Thyroid gland (tissue), 4 donors: ENCODE results near the gene C9orf40. TPM values are rescaled to one million over a fixed set of nuclear protein-coding genes. Genes with fewer than 3 reads are reported as not detected.

ENCODE experiments used
- DNase-seq, 2 donors: peaks; one replicate each; pipeline ENCODE4 v3.0.0-alpha.2; 2019
- H3K27ac ChIP-seq, 3 donors: fragments of 200-600 bp; sonication (generic); 1 replicate in 2 of 3; 2 replicates in 1 of 3; pipeline ENCODE4 v1.5.1; 2016 to 2019; ENCODE audit warnings: mild to moderate bottlenecking in 1 of 3, moderate library complexity in 1 of 3
- H3K27me3 ChIP-seq: fragments of 200-600 bp; sonication (generic); one replicate; pipeline ENCODE4 v1.5.1; 2019
- H3K36me3 ChIP-seq, 2 donors: fragments of 200-600 bp; sonication (generic); one replicate each; pipeline ENCODE4 v1.5.1; 2016 to 2019
- H3K4me1 ChIP-seq, 2 donors: fragments of 200-600 bp; sonication (generic); one replicate each; pipeline ENCODE4 v1.5.1; 2017 to 2019
- H3K4me3 ChIP-seq, 3 donors: fragments of 200-600 bp; sonication (generic); replicated peaks in 1 of 3; 1 replicate in 2 of 3; 2 replicates in 1 of 3; pipeline ENCODE4 v1.5.1; 2016; ENCODE audit warnings: mild to moderate bottlenecking in 1 of 3
- H3K9me3 ChIP-seq: fragments of 200-600 bp; sonication (generic); one replicate; pipeline ENCODE4 v1.5.1; 2017
- CTCF ChIP-seq, 6 experiments: fragments of 200-600 bp in 3 of 6; fragments of 450-650 bp in 3 of 6; sonication (generic) in 3 of 6; IDR thresholded peaks; one replicate each; pipeline ENCODE4 v1.5.1; 2016 to 2019; ENCODE audit warnings: antibody characterized with exemption in 6 of 6, mild to moderate bottlenecking in 2 of 6, inconsistent platforms in 1 of 6, moderate library complexity in 1 of 6
- POLR2A ChIP-seq, 2 donors: fragments of 450-650 bp; IDR thresholded peaks; one replicate each; pipeline ENCODE4 v1.6.1; 2017; ENCODE audit warnings: antibody characterized with exemption in 2 of 2, mild to moderate bottlenecking in 2 of 2, moderate library complexity in 1 of 2
- WGBS, 2 donors: methylation state at CpG; one replicate each; pipeline ENCODE4 v1.1.5; 2017; 5-methylcytosine and 5-hydroxymethylcytosine counted together
- intact Hi-C: fragments of 100-400 bp; cut with DNase I; formaldehyde crosslinking; loops from one replicate; pipeline ENCODE4 v1.15.1; 2023
- total RNA-seq, 4 donors: library from RNA; depleted of rRNA; stranded (reverse); fragments of >200 nt; gene quantifications; one replicate each; pipeline ENCODE4 v1.2.3, GENCODE V29; 2016

C9orf40 gene
- total RNA-seq, result 1 to 10 TPM; 2.5 to 4.0 (median 3.3) TPM

GRCh38 chr9:74952201-74953151, at the start of gene C9orf40:
Gene C9orf40, minus strand, starts transcription at chr9:74952912. Its CDS starts 301 bp downstream, at chr9:74952611.
- Histone ChIP-seq H3K36me3 (no peaks in the 10 kb centered on the region), H3K9me3 (no peaks in the 10 kb centered on the region), H3K27ac (peak within 1 kb of the TSS; percentile 97 to 99 (median 97)), H3K4me1 (no peaks in the 10 kb centered on the region), H3K4me3 (peak within 1 kb of the TSS; percentile 34 to 97 (median 87)), H3K27me3 (no peaks in the 10 kb centered on the region)
- peak; percentile 86 to 93 for DNase-seq
- intact Hi-C loops, result no loop called here
- 3 to 4% methylated on average over 19 to 21 of the region's 125 CpGs for WGBS, 2 donors
- TF ChIP-seq CTCF (IDR thresholded peaks at IDR 0.05), result peak; percentile 25 to 94 (median 86)
- peak in 1 of 2 donors; percentile 43 for TF ChIP-seq POLR2A (IDR thresholded peaks at IDR 0.05)

DNA sequence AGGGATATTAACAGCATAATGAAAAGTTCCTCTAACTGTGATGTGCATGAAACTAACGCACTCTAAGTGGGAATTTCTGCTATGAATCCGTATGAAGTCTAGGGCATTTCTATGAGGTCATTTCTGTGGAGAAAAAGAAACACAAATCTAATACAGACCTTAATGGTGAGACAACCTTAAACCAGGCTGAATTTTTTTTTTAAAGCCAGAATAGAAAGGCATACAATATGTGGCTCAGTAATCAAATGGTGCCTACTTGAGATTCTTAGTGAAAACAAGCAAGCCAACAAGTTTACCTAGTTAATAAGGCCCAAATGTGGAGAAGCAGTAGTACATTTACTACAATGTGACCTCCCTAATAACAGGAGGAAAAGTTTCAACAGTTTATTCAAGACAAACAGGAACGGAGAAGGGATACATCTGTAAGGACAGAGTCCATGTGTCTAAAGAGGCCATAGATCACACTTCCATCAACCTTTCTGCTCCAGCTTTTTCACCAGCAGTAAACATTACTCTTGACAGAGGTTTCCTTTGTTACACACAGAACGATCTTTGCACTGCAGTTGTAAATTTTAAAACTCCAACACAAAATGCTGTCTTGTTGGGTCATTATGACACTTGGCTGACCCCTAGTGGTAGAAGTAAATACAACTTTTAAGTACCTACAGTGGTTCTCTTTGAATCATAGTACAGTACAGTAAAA, 49.2 kb upstream of the C9orf40 start:
- intact Hi-C loops, result loop anchor here (2.0 kb wide), 1 partner anchor 227 kb away; no protein-coding TSS in a partner anchor
- Histone ChIP-seq H3K27me3 (no peaks in the 10 kb centered on the region), H3K27ac (no peak overlapping the region), H3K36me3 (peaks cover 0 to 2% of the 10 kb centered on the region in 2 donors), H3K9me3 (no peaks in the 10 kb centered on the region), H3K4me3 (no peak overlapping the region), H3K4me1 (peaks cover 4% of the 10 kb centered on the region in 2 donors)
- no peak for DNase-seq
- TF ChIP-seq CTCF (IDR thresholded peaks at IDR 0.05), result peak; percentile 45 to 87 (median 70)
- no peak for TF ChIP-seq POLR2A (IDR thresholded peaks at IDR 0.05)
- WGBS, 2 donors, result 60 to 67% methylated on average over 4 of the region's 4 CpGs

DNA sequence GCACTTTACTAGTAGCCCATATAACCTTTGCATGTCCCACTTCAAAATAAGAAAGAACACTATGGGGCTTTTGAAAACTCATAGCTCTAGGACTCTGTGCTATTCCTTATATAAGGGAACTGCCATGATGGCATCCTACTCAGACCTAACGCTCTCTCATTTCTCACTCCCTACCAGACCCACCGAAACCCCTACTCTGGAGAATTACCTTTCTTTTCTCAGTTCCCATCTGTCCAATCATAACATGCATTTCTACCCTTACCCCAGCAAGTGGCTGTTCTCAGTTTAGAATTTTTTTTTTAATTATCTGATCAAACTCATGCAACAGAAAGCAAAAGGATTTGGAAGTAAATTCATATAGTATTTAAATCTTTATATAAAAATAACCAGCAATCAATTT, 48.1 kb upstream of the C9orf40 start:
- no peak for TF ChIP-seq POLR2A (IDR thresholded peaks at IDR 0.05)
- TF ChIP-seq CTCF (IDR thresholded peaks at IDR 0.05), result no peak
- no peaks in the 10 kb centered on the region for H3K27me3 ChIP-seq
- intact Hi-C loops, result no loop called here
- WGBS, 2 donors, result 96 to 98% methylated on average over 2 of the region's 2 CpGs
- no peak overlapping the region for H3K4me3 ChIP-seq
- no peak for DNase-seq
- peaks cover 4% of the 10 kb centered on the region in 2 donors for H3K4me1 ChIP-seq
- H3K9me3 ChIP-seq, result no peaks in the 10 kb centered on the region
- no peak overlapping the region for H3K27ac ChIP-seq
- peaks cover 2% of the 10 kb centered on the region in 2 donors for H3K36me3 ChIP-seq

GRCh38 chr9:74985041-74985440, 32.3 kb upstream of the C9orf40 start:
- intact Hi-C loops, result no loop called here
- H3K4me1 ChIP-seq, result no peaks in the 10 kb centered on the region
- no peak overlapping the region for H3K4me3 ChIP-seq
- H3K9me3 ChIP-seq, result no peaks in the 10 kb centered on the region
- H3K27me3 ChIP-seq, result no peaks in the 10 kb centered on the region
- TF ChIP-seq POLR2A (IDR thresholded peaks at IDR 0.05) (no peak), CTCF (IDR thresholded peaks at IDR 0.05) (no peak)
- DNase-seq, result no peak
- H3K36me3 ChIP-seq, result no peaks in the 10 kb centered on the region
- no peak overlapping the region for H3K27ac ChIP-seq
